Left ventricle myocardium inferior (tissue), 1 donor: ENCODE measurements around the gene BPIFA1. TPM values are rescaled to one million over a fixed set of nuclear protein-coding genes. Genes with fewer than 3 reads are reported as not detected.

Experiments
- DNase-seq: peaks from one replicate; pipeline ENCODE4 v3.0.0-alpha.2; 2020
- H3K27ac ChIP-seq: fragments of 200-600 bp; replicated peaks from 2 replicates; pipeline ENCODE4 v1.8.0; 2021
- H3K27me3 ChIP-seq: fragments of 200-600 bp; 2 replicates; pipeline ENCODE4 v1.8.0; 2021; ENCODE audit warnings: low read depth
- H3K36me3 ChIP-seq: fragments of 200-600 bp; 2 replicates; pipeline ENCODE4 v1.8.0; 2021
- H3K4me1 ChIP-seq: fragments of 200-600 bp; 2 replicates; pipeline ENCODE4 v1.8.0; 2021
- H3K4me3 ChIP-seq: fragments of 200-600 bp; 2 replicates; pipeline ENCODE4 v1.8.0; 2021; ENCODE audit warnings: mild to moderate bottlenecking, moderate library complexity
- H3K9me3 ChIP-seq: fragments of 200-600 bp; replicated peaks from 2 replicates; pipeline ENCODE4 v1.8.0; 2021
- intact Hi-C: fragments of 100-400 bp; cut with micrococcal nuclease; formaldehyde crosslinking; loops from one replicate; pipeline ENCODE4 v1.11.0; 2022
- total RNA-seq: library from RNA; stranded (reverse); fragmentation: NEBNext Ultra II Directional; extraction: Animal tissue kit (Norgen Biotek cat#: 25700); gene quantifications from one replicate; pipeline ENCODE4 v1.2.1, GENCODE V29; 2021
- TF ChIP-seq, protein P1 (sequence below): fragments of 200-600 bp; IDR thresholded peaks from 2 replicates; pipeline ENCODE4 v1.8.0; 2021; ENCODE audit warnings: antibody characterized with exemption, mild to moderate bottlenecking, borderline replicate concordance
- donor health status: DM: no; HTN: yes; CAD: no; lungs with severe emphysema.

BPIFA1 gene
- total RNA-seq, 1 donor from 2014 or later: not detected

DNA sequence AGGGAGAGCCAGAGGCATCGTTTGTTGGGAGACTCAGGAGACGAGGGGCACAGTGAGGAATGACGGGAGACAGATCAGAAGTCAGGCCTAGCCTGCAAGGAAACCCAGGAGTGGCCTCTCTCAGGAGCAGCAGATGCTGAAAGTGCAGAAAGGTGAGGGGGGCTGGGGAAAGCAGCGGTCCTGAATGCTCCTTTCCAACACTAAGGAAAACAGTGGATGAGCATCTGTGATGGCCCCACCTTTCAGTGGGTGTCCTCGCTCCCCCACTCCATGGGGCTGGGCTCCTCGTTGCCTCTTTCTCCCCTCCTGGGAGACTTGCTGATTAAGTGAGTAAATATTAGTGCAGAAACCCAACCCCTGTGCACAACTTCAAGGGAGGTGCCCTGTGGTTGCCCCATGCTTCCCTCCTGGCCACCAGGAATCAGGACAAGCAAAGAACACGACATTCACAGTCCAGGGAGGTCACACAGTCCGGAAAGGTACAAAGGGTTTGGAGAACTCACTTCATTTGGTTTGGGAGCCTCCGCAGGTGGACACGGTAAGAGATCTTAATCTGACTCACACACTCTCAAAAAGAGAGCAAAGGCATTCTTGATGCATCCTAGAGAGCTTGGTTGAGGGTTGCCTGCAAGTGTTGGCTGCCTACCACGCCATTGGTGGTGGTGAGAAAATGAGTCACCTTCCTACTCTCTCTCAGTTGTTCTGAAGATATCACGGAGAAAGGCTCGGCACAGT, 37.5 kb downstream of the BPIFA1 start:
- intact Hi-C loops: no loop called here
- Histone ChIP-seq H3K4me3 (no peak overlapping the region), H3K27me3 (peaks cover 59% of the 10 kb centered on the region), H3K27ac (no peak overlapping the region), H3K4me1 (no peaks in the 10 kb centered on the region), H3K9me3 (no peaks in the 10 kb centered on the region), H3K36me3 (no peaks in the 10 kb centered on the region)
- DNase-seq: no peak
- TF ChIP-seq, protein P1, sequence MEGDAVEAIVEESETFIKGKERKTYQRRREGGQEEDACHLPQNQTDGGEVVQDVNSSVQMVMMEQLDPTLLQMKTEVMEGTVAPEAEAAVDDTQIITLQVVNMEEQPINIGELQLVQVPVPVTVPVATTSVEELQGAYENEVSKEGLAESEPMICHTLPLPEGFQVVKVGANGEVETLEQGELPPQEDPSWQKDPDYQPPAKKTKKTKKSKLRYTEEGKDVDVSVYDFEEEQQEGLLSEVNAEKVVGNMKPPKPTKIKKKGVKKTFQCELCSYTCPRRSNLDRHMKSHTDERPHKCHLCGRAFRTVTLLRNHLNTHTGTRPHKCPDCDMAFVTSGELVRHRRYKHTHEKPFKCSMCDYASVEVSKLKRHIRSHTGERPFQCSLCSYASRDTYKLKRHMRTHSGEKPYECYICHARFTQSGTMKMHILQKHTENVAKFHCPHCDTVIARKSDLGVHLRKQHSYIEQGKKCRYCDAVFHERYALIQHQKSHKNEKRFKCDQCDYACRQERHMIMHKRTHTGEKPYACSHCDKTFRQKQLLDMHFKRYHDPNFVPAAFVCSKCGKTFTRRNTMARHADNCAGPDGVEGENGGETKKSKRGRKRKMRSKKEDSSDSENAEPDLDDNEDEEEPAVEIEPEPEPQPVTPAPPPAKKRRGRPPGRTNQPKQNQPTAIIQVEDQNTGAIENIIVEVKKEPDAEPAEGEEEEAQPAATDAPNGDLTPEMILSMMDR: no peak

DNA sequence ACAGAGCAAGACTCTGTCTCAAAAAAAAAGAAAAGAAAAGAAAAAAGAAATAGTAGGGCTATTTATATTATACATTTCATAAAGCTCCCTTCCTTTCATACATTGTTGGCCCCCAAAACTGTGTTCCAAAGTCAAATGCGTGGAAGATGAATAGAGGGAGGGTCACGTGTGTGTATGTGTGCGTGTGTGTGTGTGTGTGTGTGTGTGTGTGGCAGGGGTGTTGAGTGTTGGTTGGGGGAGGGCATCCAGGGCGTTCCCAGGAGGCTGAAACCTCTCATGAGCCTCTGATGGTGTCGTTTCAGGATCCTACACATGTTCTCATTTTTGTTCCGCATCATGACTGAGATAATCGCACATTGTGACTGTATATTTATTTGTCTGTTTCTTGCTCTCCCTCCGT, 39.4 kb downstream of the BPIFA1 start:
- H3K36me3 ChIP-seq: no peaks in the 10 kb centered on the region

DNA sequence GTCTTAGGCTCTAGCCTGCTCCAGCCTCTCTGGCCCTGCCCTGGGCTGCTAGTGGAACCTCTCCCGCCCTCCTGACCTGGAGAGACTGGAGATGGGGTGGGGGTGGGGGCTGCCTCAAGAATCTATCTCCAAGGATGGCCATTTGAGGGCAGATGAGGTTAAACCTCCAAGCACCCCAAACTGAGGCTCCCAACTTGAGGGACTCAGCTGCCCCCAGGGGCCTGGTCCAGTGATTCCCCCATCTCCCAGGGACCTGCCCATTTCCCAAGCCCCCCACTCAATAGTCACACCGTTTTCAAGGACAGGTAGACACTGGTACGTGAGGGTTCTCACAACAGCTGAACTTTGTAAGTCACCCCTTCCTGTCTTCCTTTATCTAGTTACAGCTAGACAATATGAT, 40.1 kb downstream of the BPIFA1 start:
- H3K9me3 ChIP-seq: no peaks in the 10 kb centered on the region
- intact Hi-C loops: no loop called here
- no peaks in the 10 kb centered on the region for H3K4me1 ChIP-seq
- no peak for DNase-seq
- peaks cover 58% of the 10 kb centered on the region for H3K27me3 ChIP-seq
- no peak overlapping the region for H3K27ac ChIP-seq
- no peak overlapping the region for H3K4me3 ChIP-seq
- TF ChIP-seq, protein P1: no peak
- H3K36me3 ChIP-seq: no peaks in the 10 kb centered on the region

More for the DNA sequence above, 39.4 kb downstream of the BPIFA1 start:
- H3K4me3 ChIP-seq: no peak overlapping the region
- no peak for DNase-seq
- intact Hi-C loops: no loop called here
- no peaks in the 10 kb centered on the region for H3K4me1 ChIP-seq
- TF ChIP-seq, protein P1: no peak
- H3K27ac ChIP-seq: no peak overlapping the region
- peaks cover 58% of the 10 kb centered on the region for H3K27me3 ChIP-seq
- H3K9me3 ChIP-seq: no peaks in the 10 kb centered on the region

DNA sequence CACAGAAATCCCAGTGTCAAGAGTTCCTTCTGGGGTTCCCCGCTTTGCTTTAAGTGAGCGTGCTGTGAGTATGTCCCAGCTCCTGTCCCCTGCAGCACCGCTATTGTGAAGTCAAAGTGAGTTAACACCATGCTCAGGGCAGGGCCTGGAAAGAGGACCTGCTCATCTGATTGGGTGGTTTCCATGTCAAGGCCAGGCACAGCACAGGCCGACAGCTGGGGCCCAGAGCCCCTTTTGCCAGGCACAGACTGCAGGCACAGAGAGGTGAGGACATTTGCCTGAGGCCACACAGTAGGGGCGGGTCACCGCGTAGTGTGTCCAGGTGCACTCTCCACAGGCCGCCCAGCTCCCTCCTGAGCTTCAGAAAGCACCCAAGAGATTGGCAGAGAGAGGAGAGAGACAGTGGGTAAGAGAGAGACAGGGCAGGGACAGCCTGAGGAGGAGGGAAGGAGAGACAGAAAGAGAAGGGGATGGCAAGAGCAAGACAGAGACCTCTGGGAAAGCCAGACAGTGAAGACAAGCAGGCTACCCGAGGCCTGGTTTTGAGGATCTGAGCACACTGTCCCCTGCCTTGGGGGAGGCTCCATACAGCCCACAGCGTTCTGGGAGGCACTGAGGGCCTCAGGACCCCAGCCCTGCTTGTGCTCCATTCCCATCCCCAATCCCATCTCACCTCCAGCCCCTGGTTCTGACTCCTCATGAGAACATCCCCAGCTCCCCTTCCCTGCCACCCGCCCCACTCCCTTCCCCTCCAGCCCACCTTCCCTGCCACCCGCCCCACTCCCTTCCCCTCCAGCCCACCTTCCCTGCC, 40.7 kb downstream of the BPIFA1 start:
- DNase-seq: no peak
- no peaks in the 10 kb centered on the region for H3K9me3 ChIP-seq
- H3K4me1 ChIP-seq: no peaks in the 10 kb centered on the region
- no peak overlapping the region for H3K27ac ChIP-seq
- H3K36me3 ChIP-seq: no peaks in the 10 kb centered on the region
- no peak overlapping the region for H3K4me3 ChIP-seq
- TF ChIP-seq, protein P1: no peak
- peaks cover 58% of the 10 kb centered on the region for H3K27me3 ChIP-seq
- intact Hi-C loops: no loop called here

DNA sequence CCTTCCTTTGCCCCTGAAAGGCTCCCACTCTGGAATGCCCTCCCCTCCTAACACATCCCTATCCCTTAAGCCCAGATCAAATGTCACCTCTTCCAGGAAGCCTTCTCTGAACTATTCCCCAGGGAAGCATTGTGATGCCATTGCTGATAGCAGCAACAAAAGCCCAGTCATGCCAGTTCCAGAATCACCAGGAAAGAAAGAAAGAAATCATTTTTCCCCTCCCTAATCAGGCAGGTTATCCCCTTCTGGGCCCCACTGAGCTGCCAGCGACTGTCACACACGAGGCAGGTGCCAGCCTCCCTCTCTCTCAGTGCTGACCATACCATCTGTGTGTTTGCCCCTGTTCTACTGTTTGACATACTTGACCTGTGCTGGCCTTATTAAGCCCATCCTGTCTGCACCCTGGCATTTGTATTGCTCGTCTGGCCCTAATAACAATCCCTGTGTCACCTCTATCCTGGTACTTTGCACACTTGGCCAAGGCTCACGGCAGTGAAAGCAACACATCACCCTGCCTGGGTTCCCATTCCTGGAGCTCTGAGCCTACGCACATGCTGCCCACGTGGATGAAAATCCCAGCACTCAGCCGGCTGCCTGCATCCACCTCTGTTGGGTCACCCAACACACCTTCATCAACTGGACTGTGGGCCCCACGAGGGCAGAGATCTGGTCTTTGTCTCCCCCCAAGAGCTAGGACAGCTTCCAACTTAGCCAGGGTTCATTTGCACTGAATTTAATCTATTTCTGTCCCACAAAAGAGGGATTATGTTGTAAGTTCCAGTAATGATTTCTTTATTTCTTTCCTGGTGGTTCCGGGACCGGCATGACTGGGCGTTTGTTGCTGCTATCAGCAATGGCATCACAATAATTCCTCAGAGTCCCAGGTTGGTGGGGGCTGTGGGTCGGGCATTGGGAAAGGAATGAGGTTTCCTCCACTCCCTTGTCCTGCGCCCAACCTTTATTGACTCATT, 42.0 kb downstream of the BPIFA1 start:
- Histone ChIP-seq H3K9me3 (no peaks in the 10 kb centered on the region), H3K4me3 (no peak overlapping the region), H3K36me3 (no peaks in the 10 kb centered on the region), H3K27ac (no peak overlapping the region), H3K27me3 (peaks cover 68% of the 10 kb centered on the region), H3K4me1 (no peaks in the 10 kb centered on the region)
- no peak for DNase-seq
- intact Hi-C loops: no loop called here
- TF ChIP-seq, protein P1: no peak
